ENCODE results near the gene TPMT. TPM values are rescaled to one million over a fixed set of nuclear protein-coding genes. Genes with fewer than 3 reads are reported as not detected.
A peak's percentile ranks its signal among the peaks of the same experiment; 100 is the strongest.
"Not testable (repeated sequence)": the region's sequence is repeated elsewhere in the genome, so short reads cannot be mapped to it uniquely, and the experiment has no call there.

Gene TPMT
- total RNA-seq, 1 donor from 2014 or later, result 13.6 TPM

- no peak for TF ChIP-seq CTCF (IDR thresholded peaks at IDR 0.05)
- DNase-seq, result peak; percentile 65
- H3K27ac ChIP-seq, result no peak overlapping the region
- no peaks in the 10 kb centered on the region for H3K36me3 ChIP-seq
- no peaks in the 10 kb centered on the region for H3K27me3 ChIP-seq
- ATAC-seq, result peak; percentile 93
- H3K9me3 ChIP-seq, result no peaks in the 10 kb centered on the region
- H3K4me1 ChIP-seq, result no peaks in the 10 kb centered on the region
- intact Hi-C loops (cut with DNase I), result no loop called here
- H3K4me3 ChIP-seq, result no peak overlapping the region
Observed at GRCh38 chr6:18179770-18180356, 25.0 kb upstream of the TPMT start.

DNA sequence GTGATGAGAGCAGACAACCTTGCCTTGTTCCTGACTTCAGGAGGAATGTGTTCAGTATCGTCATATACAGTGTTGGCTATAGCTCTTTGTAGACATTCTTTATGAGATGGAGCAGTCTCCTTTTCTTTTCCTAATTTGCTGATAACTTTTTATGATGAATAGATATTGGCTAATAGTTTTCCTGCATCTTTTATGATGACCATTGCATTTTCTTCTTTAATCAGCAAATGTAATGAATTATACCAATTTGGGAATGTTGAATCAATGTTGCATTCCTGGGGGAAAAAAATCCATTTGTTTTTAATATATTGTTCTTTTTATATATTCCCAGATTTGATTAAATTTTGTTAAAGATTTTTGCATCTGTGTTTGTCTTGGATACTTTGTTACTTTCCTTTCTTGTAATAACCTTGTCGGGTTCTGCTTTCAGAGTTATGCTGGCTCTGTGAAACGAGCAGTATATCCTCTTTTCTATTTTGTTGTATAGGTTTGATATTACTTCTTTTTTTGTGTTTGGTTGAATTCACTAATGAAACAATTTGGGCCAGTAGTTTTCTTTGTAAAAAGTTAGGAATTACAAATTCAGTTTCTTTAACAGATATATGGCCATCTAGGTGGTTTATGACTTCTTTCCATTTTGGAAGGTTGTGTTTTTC is 24.2 kb upstream of the TPMT start:
- H3K4me3 ChIP-seq, result no peak overlapping the region
- no peak for TF ChIP-seq CTCF (IDR thresholded peaks at IDR 0.05)
- no peaks in the 10 kb centered on the region for H3K27me3 ChIP-seq
- H3K9me3 ChIP-seq, result no peaks in the 10 kb centered on the region
- no peaks in the 10 kb centered on the region for H3K4me1 ChIP-seq
- no peak for DNase-seq
- no peaks in the 10 kb centered on the region for H3K36me3 ChIP-seq
- peak overlapping the region; percentile 33 for H3K27ac ChIP-seq
- intact Hi-C loops (cut with DNase I), result no loop called here
- ATAC-seq, result no peak

GRCh38 chr6:18177286-18177965 is 22.5 kb upstream of the TPMT start:
- no peak overlapping the region for H3K4me3 ChIP-seq
- TF ChIP-seq CTCF (IDR thresholded peaks at IDR 0.05), result no peak
- no peaks in the 10 kb centered on the region for H3K9me3 ChIP-seq
- H3K36me3 ChIP-seq, result no peaks in the 10 kb centered on the region
- no peak overlapping the region for H3K27ac ChIP-seq
- no peaks in the 10 kb centered on the region for H3K27me3 ChIP-seq
- ATAC-seq (no peak), DNase-seq (no peak)
- no peaks in the 10 kb centered on the region for H3K4me1 ChIP-seq
- intact Hi-C loops (cut with DNase I), result no loop called here

DNA sequence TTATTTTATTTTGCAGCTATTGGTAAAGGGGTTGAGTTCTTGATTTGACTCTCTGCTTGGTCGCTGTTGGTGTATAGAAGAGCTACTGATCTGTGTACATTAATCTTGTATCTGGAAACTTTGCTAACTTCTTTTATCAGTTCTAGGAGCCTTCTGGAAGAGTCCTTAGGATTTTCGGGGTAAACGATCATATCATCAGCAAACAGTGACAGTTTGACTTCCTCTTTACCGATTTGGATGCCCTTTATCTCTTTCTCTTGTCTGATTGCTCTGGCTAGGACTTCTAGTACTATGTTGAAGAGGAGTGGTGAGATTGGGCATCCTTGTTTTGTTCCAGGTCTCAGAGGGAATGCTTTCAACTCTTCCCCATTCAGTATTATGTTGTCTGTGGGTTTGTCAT is 21.3 kb upstream of the TPMT start:
- H3K4me3 ChIP-seq; H3K9me3 ChIP-seq; DNase-seq; H3K27me3 ChIP-seq; H3K27ac ChIP-seq; H3K4me1 ChIP-seq; ATAC-seq; H3K36me3 ChIP-seq; intact Hi-C loops (cut with DNase I): not testable (repeated sequence)

- TF ChIP-seq CTCF (IDR thresholded peaks at IDR 0.05), result no peak
- Histone ChIP-seq H3K4me3 (no peak overlapping the region), H3K36me3 (peaks cover 33% of the 10 kb centered on the region), H3K4me1 (no peaks in the 10 kb centered on the region), H3K9me3 (peaks cover 5% of the 10 kb centered on the region), H3K27me3 (no peaks in the 10 kb centered on the region), H3K27ac (peak overlapping the region; percentile 33)
- DNase-seq (no peak), ATAC-seq (peak; percentile 56)
- intact Hi-C loops (cut with DNase I), result no loop called here
Observed at GRCh38 chr6:18171871-18172270, 17.0 kb upstream of the TPMT start.

GRCh38 chr6:18168264-18168663 is 13.4 kb upstream of the TPMT start:
- intact Hi-C loops (cut with DNase I), result no loop called here
- no peaks in the 10 kb centered on the region for H3K4me1 ChIP-seq
- no peaks in the 10 kb centered on the region for H3K27me3 ChIP-seq
- peaks cover 54% of the 10 kb centered on the region for H3K36me3 ChIP-seq
- no peak for TF ChIP-seq CTCF (IDR thresholded peaks at IDR 0.05)
- DNase-seq, result no peak
- ATAC-seq, result no peak
- peaks cover 5% of the 10 kb centered on the region for H3K9me3 ChIP-seq
- H3K4me3 ChIP-seq, result no peak overlapping the region
- H3K27ac ChIP-seq, result no peak overlapping the region

All from upper lobe of right lung (tissue), 1 donor.